ENCODE data around the gene EMC8. TPM values are rescaled to one million over a fixed set of nuclear protein-coding genes. Genes with fewer than 3 reads are reported as not detected.

The EMC8 gene
- total RNA-seq, 1 donor from 2014 or later: 45.9 TPM

DNA sequence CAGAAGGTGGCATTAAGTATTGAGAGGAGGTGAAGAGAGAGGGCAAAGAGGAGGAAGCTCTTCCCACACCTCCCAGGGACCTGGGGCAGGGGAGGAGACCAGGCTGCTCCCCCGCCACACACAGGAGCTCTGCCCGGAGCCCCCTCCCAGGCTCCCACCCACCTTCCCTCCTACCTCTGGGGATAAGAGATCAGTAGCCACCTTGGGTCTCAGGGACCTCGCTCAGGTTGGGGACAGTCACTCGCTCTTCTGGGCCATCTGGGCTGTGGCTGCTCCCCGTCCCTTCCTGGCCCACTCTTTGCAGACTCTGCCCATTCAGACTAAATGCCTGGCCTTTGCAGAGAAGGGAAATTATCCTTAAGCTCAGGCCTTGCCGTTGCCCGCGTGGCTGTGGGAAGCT lies 33.6 kb downstream of the EMC8 start:
- H3K4me3 ChIP-seq (ENCODE audit: low read depth, low read length): no peak overlapping the region
- TF ChIP-seq CTCF (conservative IDR thresholded peaks at IDR 0.05; ENCODE audit: low read depth, low read length): no peak
- no peak for DNase-seq (ENCODE audit: low read depth)

GRCh38 chr16:85765211-85765610 lies 34.1 kb downstream of the EMC8 start:
- no peak overlapping the region for H3K4me3 ChIP-seq (ENCODE audit: low read depth, low read length)
- no peak for DNase-seq (ENCODE audit: low read depth)
- TF ChIP-seq CTCF (conservative IDR thresholded peaks at IDR 0.05; ENCODE audit: low read depth, low read length): no peak

GRCh38 chr16:85763616-85764015 lies 35.7 kb downstream of the EMC8 start:
- DNase-seq (ENCODE audit: low read depth): no peak
- no peak overlapping the region for H3K4me3 ChIP-seq (ENCODE audit: low read depth, low read length)
- TF ChIP-seq CTCF (conservative IDR thresholded peaks at IDR 0.05; ENCODE audit: low read depth, low read length): no peak

DNA sequence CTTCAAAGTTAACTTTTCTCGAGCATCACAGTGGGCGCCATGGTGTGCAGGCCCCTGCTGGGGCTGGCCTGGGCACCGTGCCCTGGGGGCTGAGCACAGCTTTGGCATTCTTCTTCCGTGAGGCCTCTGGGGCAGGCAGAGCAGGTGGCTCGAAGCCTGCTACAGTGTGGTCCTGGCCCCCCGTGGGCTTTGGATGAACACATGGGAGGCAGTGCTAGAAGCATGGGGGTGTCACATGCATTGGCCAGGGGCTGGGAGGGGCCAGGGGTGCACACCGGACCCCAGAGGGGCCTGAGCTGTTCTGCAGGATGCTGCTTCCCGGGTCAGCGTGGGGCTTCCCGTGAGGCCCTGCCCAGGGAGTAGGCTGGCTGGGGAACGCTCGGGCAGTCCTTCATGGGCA lies 36.4 kb downstream of the EMC8 start:
- no peak for TF ChIP-seq CTCF (conservative IDR thresholded peaks at IDR 0.05; ENCODE audit: low read depth, low read length)
- DNase-seq (ENCODE audit: low read depth): no peak

DNA sequence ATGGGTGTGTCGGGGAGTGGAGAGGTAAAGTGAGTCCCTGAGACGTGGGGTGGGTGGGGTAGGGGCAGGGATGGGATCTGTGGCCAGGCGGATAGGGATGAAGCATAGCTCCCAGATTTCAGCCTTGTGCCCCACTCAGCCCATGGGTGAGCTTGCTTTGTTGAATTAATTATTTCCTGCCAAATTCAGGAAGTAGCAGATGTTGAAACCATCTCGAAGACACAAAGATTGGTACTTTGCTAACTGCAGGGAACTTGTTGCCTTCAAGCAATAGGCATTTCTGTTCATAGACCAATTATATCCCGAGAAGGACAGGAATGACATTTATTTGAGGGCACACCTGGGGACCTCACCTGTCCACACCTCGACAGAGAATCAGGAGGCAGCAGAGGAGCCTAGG lies 37.5 kb downstream of the EMC8 start:
- no peak overlapping the region for H3K4me3 ChIP-seq (ENCODE audit: low read depth, low read length)
- DNase-seq (ENCODE audit: low read depth): no peak
- no peak for TF ChIP-seq CTCF (conservative IDR thresholded peaks at IDR 0.05; ENCODE audit: low read depth, low read length)

More for the DNA sequence above, 36.4 kb downstream of the EMC8 start:
- H3K4me3 ChIP-seq (ENCODE audit: low read depth, low read length): no peak overlapping the region

GRCh38 chr16:85759631-85760419 lies 39.5 kb downstream of the EMC8 start:
- DNase-seq (ENCODE audit: low read depth): no peak
- TF ChIP-seq CTCF (conservative IDR thresholded peaks at IDR 0.05; ENCODE audit: low read depth, low read length): peak; percentile 62
- no peak overlapping the region for H3K4me3 ChIP-seq (ENCODE audit: low read depth, low read length)

DNA sequence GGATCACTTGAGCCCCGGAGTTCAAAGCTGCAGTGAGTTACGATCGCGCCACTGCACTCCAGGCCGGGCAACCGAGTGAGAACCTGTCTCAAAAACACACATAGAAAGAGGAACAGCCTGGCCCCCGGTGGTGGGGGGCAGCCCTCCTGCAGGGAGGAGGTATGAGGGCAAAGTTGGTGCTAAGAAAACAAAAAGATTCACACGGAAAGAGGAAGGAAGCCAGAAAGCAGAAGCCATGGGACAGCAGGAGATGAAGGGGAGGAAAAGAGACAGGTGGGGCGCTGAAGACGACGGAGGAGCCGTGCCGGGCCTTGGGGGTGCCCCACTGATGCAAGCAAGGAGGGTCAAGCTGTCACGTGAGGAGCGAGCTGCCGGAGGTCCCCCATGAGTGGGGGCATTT lies 40.2 kb downstream of the EMC8 start:
- TF ChIP-seq CTCF (conservative IDR thresholded peaks at IDR 0.05; ENCODE audit: low read depth, low read length): no peak
- no peak overlapping the region for H3K4me3 ChIP-seq (ENCODE audit: low read depth, low read length)
- DNase-seq (ENCODE audit: low read depth): no peak

Data from epithelial cell of proximal tubule (primary cell).